Keratinocyte (primary cell): ENCODE measurements around the gene DLEC1.

Source experiments
- CTCF ChIP-seq, 3 experiments: IDR thresholded peaks in 1 of 3; conservative IDR thresholded peaks in 1 of 3; optimal IDR thresholded peaks in 1 of 3; 2 replicates in 2 of 3; 3 replicates in 1 of 3; pipeline versions ENCODE3 to v1.5.1; 2011; ENCODE audit warnings: low read length in 3 of 3, mild to moderate bottlenecking in 3 of 3, moderate library complexity in 2 of 3, control low read depth in 1 of 3, inconsistent platforms in 1 of 3; ENCODE audit not compliant: insufficient read depth in 2 of 3; ENCODE audit errors: extremely low read depth in 1 of 3
- EZH2 ChIP-seq: IDR thresholded peaks from one replicate; pipeline ENCODE4 v1.6.1; 2012; ENCODE audit warnings: inconsistent platforms, mild to moderate bottlenecking, low read length, moderate library complexity

- TF ChIP-seq CTCF (optimal IDR thresholded peaks at IDR 0.05 in 1 of 3, IDR thresholded peaks at IDR 0.05 in 1 of 3, conservative IDR thresholded peaks at IDR 0.05 in 1 of 3; ENCODE audit: extremely low read depth in 1 of 3, insufficient read depth in 2 of 3, low read length in 3 of 3) (no peak), EZH2 (no peak)
Measured at GRCh38 chr3:38046027-38046426, 7.0 kb downstream of the DLEC1 start.
